ENCODE data around the gene ZNF638. TPM values are rescaled to one million over a fixed set of nuclear protein-coding genes. Genes with fewer than 3 reads are reported as not detected.
A peak's percentile ranks its signal among the peaks of the same experiment; 100 is the strongest.

ZNF638 gene
- total and polyA plus RNA-seq, 10 of the 15 experiments (the other 5 are each of a cell fraction or from before 2014, with no cell fraction given): 37.6 to 133 (median 64.5) TPM

DNA sequence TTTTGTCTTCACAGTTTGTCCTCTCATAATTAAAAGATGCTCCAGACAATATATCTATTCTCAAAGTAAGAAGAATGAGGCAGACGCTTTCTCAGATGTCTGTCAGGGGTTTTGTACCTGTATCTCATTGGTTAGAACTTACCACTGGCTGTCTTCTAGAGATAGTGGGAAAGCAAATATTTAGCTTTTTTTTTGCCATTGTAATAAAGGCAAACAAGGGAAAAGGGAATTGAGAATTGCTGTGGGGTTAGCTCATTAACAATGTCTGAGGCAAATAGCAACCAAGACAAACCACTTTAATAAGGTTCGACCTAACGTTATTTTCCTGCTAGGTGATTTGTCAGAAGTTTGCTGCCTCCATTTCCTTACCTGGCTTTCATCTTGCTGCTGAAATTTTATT, 30.0 kb downstream of the ZNF638 start (continued):
- TF ChIP-seq, protein P1, sequence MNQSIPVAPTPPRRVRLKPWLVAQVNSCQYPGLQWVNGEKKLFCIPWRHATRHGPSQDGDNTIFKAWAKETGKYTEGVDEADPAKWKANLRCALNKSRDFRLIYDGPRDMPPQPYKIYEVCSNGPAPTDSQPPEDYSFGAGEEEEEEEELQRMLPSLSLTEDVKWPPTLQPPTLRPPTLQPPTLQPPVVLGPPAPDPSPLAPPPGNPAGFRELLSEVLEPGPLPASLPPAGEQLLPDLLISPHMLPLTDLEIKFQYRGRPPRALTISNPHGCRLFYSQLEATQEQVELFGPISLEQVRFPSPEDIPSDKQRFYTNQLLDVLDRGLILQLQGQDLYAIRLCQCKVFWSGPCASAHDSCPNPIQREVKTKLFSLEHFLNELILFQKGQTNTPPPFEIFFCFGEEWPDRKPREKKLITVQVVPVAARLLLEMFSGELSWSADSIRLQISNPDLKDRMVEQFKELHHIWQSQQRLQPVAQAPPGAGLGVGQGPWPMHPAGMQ (IDR thresholded peaks at IDR 0.05; ENCODE audit: borderline replicate concordance): no peak
- peak; percentile 53; the same call in 1 of the 2 replicates for TF ChIP-seq TBL1XR1 (IDR thresholded peaks at IDR 0.05; ENCODE audit: low read depth, low read length)
- TF ChIP-seq RB1 (IDR thresholded peaks at IDR 0.05; ENCODE audit: borderline replicate concordance): no peak
- TF ChIP-seq KDM1A (IDR thresholded peaks at IDR 0.05; ENCODE audit: borderline replicate concordance): no peak
- no peak for TF ChIP-seq CHD1 (IDR thresholded peaks at IDR 0.05; ENCODE audit: low read depth, low read length)
- peak; percentile 83 for TF ChIP-seq ATF7 (IDR thresholded peaks at IDR 0.05; ENCODE audit: low read depth)
- TF ChIP-seq JUND (IDR thresholded peaks at IDR 0.05; ENCODE audit: low read depth, low read length): peak; percentile 26; the same call in 1 of the 2 replicates
- TF ChIP-seq, protein P2, sequence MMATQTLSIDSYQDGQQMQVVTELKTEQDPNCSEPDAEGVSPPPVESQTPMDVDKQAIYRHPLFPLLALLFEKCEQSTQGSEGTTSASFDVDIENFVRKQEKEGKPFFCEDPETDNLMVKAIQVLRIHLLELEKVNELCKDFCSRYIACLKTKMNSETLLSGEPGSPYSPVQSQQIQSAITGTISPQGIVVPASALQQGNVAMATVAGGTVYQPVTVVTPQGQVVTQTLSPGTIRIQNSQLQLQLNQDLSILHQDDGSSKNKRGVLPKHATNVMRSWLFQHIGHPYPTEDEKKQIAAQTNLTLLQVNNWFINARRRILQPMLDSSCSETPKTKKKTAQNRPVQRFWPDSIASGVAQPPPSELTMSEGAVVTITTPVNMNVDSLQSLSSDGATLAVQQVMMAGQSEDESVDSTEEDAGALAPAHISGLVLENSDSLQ (IDR thresholded peaks at IDR 0.05): peak; percentile 72
- no peak for TF ChIP-seq SUPT20H (IDR thresholded peaks at IDR 0.05; ENCODE audit: borderline replicate concordance, control insufficient read depth, low read depth, low read length)
- TF ChIP-seq EED (IDR thresholded peaks at IDR 0.05; ENCODE audit: low read depth): no peak
- no peak for TF ChIP-seq SMC3 (IDR thresholded peaks at IDR 0.05; ENCODE audit: borderline replicate concordance, low read length)
- no peak for TF ChIP-seq CHD4 (IDR thresholded peaks at IDR 0.05)
- TF ChIP-seq, protein P3, sequence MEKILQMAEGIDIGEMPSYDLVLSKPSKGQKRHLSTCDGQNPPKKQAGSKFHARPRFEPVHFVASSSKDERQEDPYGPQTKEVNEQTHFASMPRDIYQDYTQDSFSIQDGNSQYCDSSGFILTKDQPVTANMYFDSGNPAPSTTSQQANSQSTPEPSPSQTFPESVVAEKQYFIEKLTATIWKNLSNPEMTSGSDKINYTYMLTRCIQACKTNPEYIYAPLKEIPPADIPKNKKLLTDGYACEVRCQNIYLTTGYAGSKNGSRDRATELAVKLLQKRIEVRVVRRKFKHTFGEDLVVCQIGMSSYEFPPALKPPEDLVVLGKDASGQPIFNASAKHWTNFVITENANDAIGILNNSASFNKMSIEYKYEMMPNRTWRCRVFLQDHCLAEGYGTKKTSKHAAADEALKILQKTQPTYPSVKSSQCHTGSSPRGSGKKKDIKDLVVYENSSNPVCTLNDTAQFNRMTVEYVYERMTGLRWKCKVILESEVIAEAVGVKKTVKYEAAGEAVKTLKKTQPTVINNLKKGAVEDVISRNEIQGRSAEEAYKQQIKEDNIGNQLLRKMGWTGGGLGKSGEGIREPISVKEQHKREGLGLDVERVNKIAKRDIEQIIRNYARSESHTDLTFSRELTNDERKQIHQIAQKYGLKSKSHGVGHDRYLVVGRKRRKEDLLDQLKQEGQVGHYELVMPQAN (conservative IDR thresholded peaks at IDR 0.05): no peak
- TF ChIP-seq, protein P4, sequence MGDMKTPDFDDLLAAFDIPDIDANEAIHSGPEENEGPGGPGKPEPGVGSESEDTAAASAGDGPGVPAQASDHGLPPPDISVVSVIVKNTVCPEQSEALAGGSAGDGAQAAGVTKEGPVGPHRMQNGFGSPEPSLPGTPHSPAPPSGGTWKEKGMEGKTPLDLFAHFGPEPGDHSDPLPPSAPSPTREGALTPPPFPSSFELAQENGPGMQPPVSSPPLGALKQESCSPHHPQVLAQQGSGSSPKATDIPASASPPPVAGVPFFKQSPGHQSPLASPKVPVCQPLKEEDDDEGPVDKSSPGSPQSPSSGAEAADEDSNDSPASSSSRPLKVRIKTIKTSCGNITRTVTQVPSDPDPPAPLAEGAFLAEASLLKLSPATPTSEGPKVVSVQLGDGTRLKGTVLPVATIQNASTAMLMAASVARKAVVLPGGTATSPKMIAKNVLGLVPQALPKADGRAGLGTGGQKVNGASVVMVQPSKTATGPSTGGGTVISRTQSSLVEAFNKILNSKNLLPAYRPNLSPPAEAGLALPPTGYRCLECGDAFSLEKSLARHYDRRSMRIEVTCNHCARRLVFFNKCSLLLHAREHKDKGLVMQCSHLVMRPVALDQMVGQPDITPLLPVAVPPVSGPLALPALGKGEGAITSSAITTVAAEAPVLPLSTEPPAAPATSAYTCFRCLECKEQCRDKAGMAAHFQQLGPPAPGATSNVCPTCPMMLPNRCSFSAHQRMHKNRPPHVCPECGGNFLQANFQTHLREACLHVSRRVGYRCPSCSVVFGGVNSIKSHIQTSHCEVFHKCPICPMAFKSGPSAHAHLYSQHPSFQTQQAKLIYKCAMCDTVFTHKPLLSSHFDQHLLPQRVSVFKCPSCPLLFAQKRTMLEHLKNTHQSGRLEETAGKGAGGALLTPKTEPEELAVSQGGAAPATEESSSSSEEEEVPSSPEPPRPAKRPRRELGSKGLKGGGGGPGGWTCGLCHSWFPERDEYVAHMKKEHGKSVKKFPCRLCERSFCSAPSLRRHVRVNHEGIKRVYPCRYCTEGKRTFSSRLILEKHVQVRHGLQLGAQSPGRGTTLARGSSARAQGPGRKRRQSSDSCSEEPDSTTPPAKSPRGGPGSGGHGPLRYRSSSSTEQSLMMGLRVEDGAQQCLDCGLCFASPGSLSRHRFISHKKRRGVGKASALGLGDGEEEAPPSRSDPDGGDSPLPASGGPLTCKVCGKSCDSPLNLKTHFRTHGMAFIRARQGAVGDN (IDR thresholded peaks at IDR 0.05): 0 out of 2 replicates have a peak, but pooled peaks have one; percentile 14
- TF ChIP-seq, protein P5, sequence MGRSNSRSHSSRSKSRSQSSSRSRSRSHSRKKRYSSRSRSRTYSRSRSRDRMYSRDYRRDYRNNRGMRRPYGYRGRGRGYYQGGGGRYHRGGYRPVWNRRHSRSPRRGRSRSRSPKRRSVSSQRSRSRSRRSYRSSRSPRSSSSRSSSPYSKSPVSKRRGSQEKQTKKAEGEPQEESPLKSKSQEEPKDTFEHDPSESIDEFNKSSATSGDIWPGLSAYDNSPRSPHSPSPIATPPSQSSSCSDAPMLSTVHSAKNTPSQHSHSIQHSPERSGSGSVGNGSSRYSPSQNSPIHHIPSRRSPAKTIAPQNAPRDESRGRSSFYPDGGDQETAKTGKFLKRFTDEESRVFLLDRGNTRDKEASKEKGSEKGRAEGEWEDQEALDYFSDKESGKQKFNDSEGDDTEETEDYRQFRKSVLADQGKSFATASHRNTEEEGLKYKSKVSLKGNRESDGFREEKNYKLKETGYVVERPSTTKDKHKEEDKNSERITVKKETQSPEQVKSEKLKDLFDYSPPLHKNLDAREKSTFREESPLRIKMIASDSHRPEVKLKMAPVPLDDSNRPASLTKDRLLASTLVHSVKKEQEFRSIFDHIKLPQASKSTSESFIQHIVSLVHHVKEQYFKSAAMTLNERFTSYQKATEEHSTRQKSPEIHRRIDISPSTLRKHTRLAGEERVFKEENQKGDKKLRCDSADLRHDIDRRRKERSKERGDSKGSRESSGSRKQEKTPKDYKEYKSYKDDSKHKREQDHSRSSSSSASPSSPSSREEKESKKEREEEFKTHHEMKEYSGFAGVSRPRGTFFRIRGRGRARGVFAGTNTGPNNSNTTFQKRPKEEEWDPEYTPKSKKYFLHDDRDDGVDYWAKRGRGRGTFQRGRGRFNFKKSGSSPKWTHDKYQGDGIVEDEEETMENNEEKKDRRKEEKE (IDR thresholded peaks at IDR 0.05): no peak
- TF ChIP-seq EGR1 (IDR thresholded peaks at IDR 0.05; ENCODE audit: borderline replicate concordance in 1 of 2, low read depth in 2 of 2, low read length in 2 of 2): no peak
- TF ChIP-seq CREB1 (IDR thresholded peaks at IDR 0.05; ENCODE audit: low read depth): no peak
- no peak for TF ChIP-seq EZH2 (IDR thresholded peaks at IDR 0.05; ENCODE audit: borderline replicate concordance, control insufficient read depth, low read depth, low read length)
- no peak for TF ChIP-seq CBX3 (IDR thresholded peaks at IDR 0.05; ENCODE audit: borderline replicate concordance, low read depth)
- no peak; the same call in 1 of the 2 replicates for TF ChIP-seq NR2C1 (IDR thresholded peaks at IDR 0.05)

Measured in GM12878 (cell line).